ENCODE data around the gene SYT6.

GRCh38 chr1:114189398-114189797 is 35.7 kb upstream of the SYT6 start:
- TF ChIP-seq ZNF384 (IDR thresholded peaks at IDR 0.05) (no peak), L3MBTL2 (conservative IDR thresholded peaks at IDR 0.05) (no peak), CTBP1 (IDR thresholded peaks at IDR 0.05; ENCODE audit: borderline replicate concordance) (no peak), SUZ12 (IDR thresholded peaks at IDR 0.05) (no peak)

All from HEK293T (cell line).